Left kidney (tissue), 8 donors: ENCODE results near the gene VPS37C. TPM values are rescaled to one million over a fixed set of nuclear protein-coding genes. Genes with fewer than 3 reads are reported as not detected.
"Not testable (repeated sequence)": the region's sequence is repeated elsewhere in the genome, so short reads cannot be mapped to it uniquely, and the experiment has no call there.

Experiments used
- DNase-seq: peaks from one replicate; pipeline ENCODE4 v3.0.0-alpha.2; 2013
- long read RNA-seq, 8 donors: transcript quantifications; one replicate each; lab custom pipeline, GENCODE V29; 2026
- polyA plus RNA-seq: library from polyadenylated mRNA; unstranded; fragments of 120-200 nt; gene quantifications from one replicate; pipeline ENCODE4 v1.2.1, GENCODE V29; 2013; ENCODE audit not compliant: insufficient read length

VPS37C gene
- 16.7 TPM for polyA plus RNA-seq
- long read RNA-seq, donor 1, transcript VPS37C-201 (5 exons, 2,865 nt): major isoform, 15 of 15 reads
- long read RNA-seq, donor 1, partial matches to known transcripts: 0 of 15 reads
- long read RNA-seq, donor 1, other reads (novel, unspliced or antisense): 0 of 15 reads
- long read RNA-seq, donor 2, transcript VPS37C-201 (5 exons, 2,865 nt): major isoform, 8 of 10 reads
- long read RNA-seq, donor 2, partial matches to known transcripts: 0 of 10 reads
- long read RNA-seq, donor 2, other reads (novel, unspliced or antisense): 0 of 10 reads
- long read RNA-seq, donor 3, transcript VPS37C-201 (5 exons, 2,865 nt): major isoform, 9 of 9 reads
- long read RNA-seq, donor 3, partial matches to known transcripts: 0 of 9 reads
- long read RNA-seq, donor 3, other reads (novel, unspliced or antisense): 0 of 9 reads
- long read RNA-seq, donor 4: 0 reads
- long read RNA-seq, donor 5, transcript VPS37C-201 (5 exons, 2,865 nt): major isoform, 9 of 9 reads
- long read RNA-seq, donor 5, partial matches to known transcripts: 0 of 9 reads
- long read RNA-seq, donor 5, other reads (novel, unspliced or antisense): 0 of 9 reads
- long read RNA-seq, donor 6, transcript VPS37C-201 (5 exons, 2,865 nt): major isoform, 7 of 7 reads
- long read RNA-seq, donor 6, partial matches to known transcripts: 0 of 7 reads
- long read RNA-seq, donor 6, other reads (novel, unspliced or antisense): 0 of 7 reads
- long read RNA-seq, donor 7, transcript VPS37C-201 (5 exons, 2,865 nt): major isoform, 13 of 13 reads
- long read RNA-seq, donor 7, partial matches to known transcripts: 0 of 13 reads
- long read RNA-seq, donor 7, other reads (novel, unspliced or antisense): 0 of 13 reads
- long read RNA-seq, donor 8, partial matches to known transcripts: 0 of 4 reads
- long read RNA-seq, donor 8, other reads (novel, unspliced or antisense): 0 of 4 reads

- DNase-seq: peak; percentile 85
These were observed at the start of gene VPS37C for GRCh38 chr11:61161190-61162091. Gene VPS37C (minus strand): TSS chr11:61161426. CDS start chr11:61138829, 22,597 bp downstream.

GRCh38 chr11:61210629-61211028, 49.4 kb upstream of the VPS37C start:
- not testable (repeated sequence) for DNase-seq

GRCh38 chr11:61207636-61208310, 46.5 kb upstream of the VPS37C start:
- DNase-seq: not testable (repeated sequence)

GRCh38 chr11:61204502-61205059, 43.4 kb upstream of the VPS37C start:
- not testable (repeated sequence) for DNase-seq

- DNase-seq: not testable (repeated sequence)
These were observed 42.6 kb upstream of the VPS37C start for GRCh38 chr11:61203873-61204272.

GRCh38 chr11:61202950-61203746, 41.9 kb upstream of the VPS37C start, which contains the start of gene PGA3:
Gene PGA3 (plus strand): TSS chr11:61203515. CDS start chr11:61203565, 50 bp downstream.
- not testable (repeated sequence) for DNase-seq

- DNase-seq: no peak
These were observed 40.2 kb upstream of the VPS37C start for GRCh38 chr11:61201476-61201875.

GRCh38 chr11:61198948-61199523, 37.8 kb upstream of the VPS37C start:
- DNase-seq: no peak

- no peak for DNase-seq
These were observed 37.1 kb upstream of the VPS37C start for GRCh38 chr11:61198361-61198760.

GRCh38 chr11:61195719-61196118, 34.5 kb upstream of the VPS37C start:
- peak; percentile 69 for DNase-seq

GRCh38 chr11:61194981-61195695, 33.9 kb upstream of the VPS37C start:
- DNase-seq: no peak

- DNase-seq: no peak
These were observed 33.0 kb upstream of the VPS37C start for GRCh38 chr11:61194169-61194671.

GRCh38 chr11:61193596-61193995, 32.4 kb upstream of the VPS37C start:
- no peak for DNase-seq

- DNase-seq: no peak
These were observed 28.7 kb upstream of the VPS37C start for GRCh38 chr11:61189933-61190332.

- peak; percentile 90 for DNase-seq
These were observed 26.4 kb upstream of the VPS37C start for GRCh38 chr11:61187505-61188130.

- no peak for DNase-seq
These were observed 25.3 kb upstream of the VPS37C start for GRCh38 chr11:61186504-61186903.

- no peak for DNase-seq
These were observed 22.4 kb upstream of the VPS37C start for GRCh38 chr11:61183645-61184044.

GRCh38 chr11:61181489-61181888, 20.3 kb upstream of the VPS37C start:
- DNase-seq: no peak
